IMR-90 (cell line): Measurements from ENCODE around the gene MACF1. TPM values are rescaled to one million over a fixed set of nuclear protein-coding genes. Genes with fewer than 3 reads are reported as not detected.

Experiments
- ATAC-seq: fragments of 200-7000 bp; cut with Tn5 transposase; 2 replicates; pipeline ENCODE4 v1.9.1; 2020; ENCODE audit warnings: low read depth, mild to moderate bottlenecking, moderate library complexity
- BruUV-seq: library from RNA; stranded (reverse); fragments of 400-500 nt; replicated peaks from 2 replicates; lab custom pipeline; 2021; lab: Mats Ljungman, UMichigan
- CTCF ChIA-PET: fragments of 300-600 bp; formaldehyde crosslinking; extraction: SDS; loops from one replicate; lab custom pipeline; 2021; ENCODE audit warnings: antibody characterized with exemption; lab: Yijun Ruan, JAX
- POLR2A ChIA-PET: fragments of 300-600 bp; sonication (Branson Sonifier 250); formaldehyde crosslinking; loops from one replicate; lab custom pipeline; 2022; ENCODE audit warnings: antibody characterized with exemption; ENCODE audit not compliant: unreplicated experiment; lab: Charles Lee
- DNase-seq: peaks from one replicate; pipeline ENCODE4 v3.0.0; 2013
- H2AFZ ChIP-seq: replicated peaks from 2 replicates; pipeline ENCODE3; 2013; ENCODE audit warnings: low read length, mild to moderate bottlenecking; ENCODE audit not compliant: poor library complexity
- H2AK5ac ChIP-seq: 2 replicates; pipeline ENCODE4 v1.6.1; 2013; ENCODE audit warnings: low read depth, low read length, inconsistent platforms
- H2AK9ac ChIP-seq: replicated peaks from 2 replicates; pipeline ENCODE3; 2013; ENCODE audit warnings: mild to moderate bottlenecking, low read depth, low read length, moderate library complexity; ENCODE audit not compliant: poor library complexity
- H2BK120ac ChIP-seq: 2 replicates; pipeline ENCODE4 v1.6.1; 2013; ENCODE audit warnings: low read depth, low read length, inconsistent platforms
- H2BK15ac ChIP-seq: 3 replicates; pipeline ENCODE4 v1.6.1; 2013; ENCODE audit warnings: low read depth, low read length, inconsistent platforms
- H2BK20ac ChIP-seq: 2 replicates; pipeline ENCODE4 v1.6.1; 2013; ENCODE audit warnings: low read depth, mild to moderate bottlenecking, inconsistent platforms, low read length, moderate library complexity
- H2BK5ac ChIP-seq: 2 replicates; pipeline ENCODE4 v1.6.1; 2013; ENCODE audit warnings: mild to moderate bottlenecking, low read depth, low read length, inconsistent platforms; ENCODE audit not compliant: poor library complexity, severe bottlenecking
- H3K14ac ChIP-seq: replicated peaks from 2 replicates; pipeline ENCODE4 v1.6.1; 2013; ENCODE audit warnings: low read depth, low read length, inconsistent platforms
- H3K18ac ChIP-seq: 2 replicates; pipeline ENCODE4 v1.6.1; 2013; ENCODE audit warnings: low read depth, low read length, control low read depth
- H3K23ac ChIP-seq: 2 replicates; pipeline ENCODE4 v1.6.1; 2013; ENCODE audit warnings: low read depth, low read length, inconsistent platforms
- H3K27ac ChIP-seq: 2 replicates; pipeline ENCODE4 v1.5.1; 2013; ENCODE audit warnings: mild to moderate bottlenecking, control low read depth, low read length; ENCODE audit not compliant: insufficient read depth
- H3K27me3 ChIP-seq: 2 replicates; pipeline ENCODE4 v1.6.1; 2013; ENCODE audit warnings: low read length; ENCODE audit not compliant: control insufficient read depth, insufficient read depth
- H3K36me3 ChIP-seq: 2 replicates; pipeline ENCODE4 v1.6.1; 2013; ENCODE audit warnings: low read length, mixed read lengths; ENCODE audit not compliant: control insufficient read depth, insufficient read depth
- H3K4ac ChIP-seq: 2 replicates; pipeline ENCODE4 v1.6.1; 2013; ENCODE audit warnings: low read depth, low read length, inconsistent platforms
- H3K4me1 ChIP-seq: 2 replicates; pipeline ENCODE4 v1.6.1; 2013; ENCODE audit warnings: low read length, mixed read lengths; ENCODE audit not compliant: control insufficient read depth, insufficient read depth
- H3K4me2 ChIP-seq: 2 replicates; pipeline ENCODE4 v1.6.1; 2013; ENCODE audit warnings: low read depth, mild to moderate bottlenecking, control low read depth, low read length, moderate library complexity
- H3K4me3 ChIP-seq: 2 replicates; pipeline ENCODE4 v1.5.1; 2013; ENCODE audit warnings: low read depth, mild to moderate bottlenecking, control low read depth, low read length, moderate library complexity; ENCODE audit not compliant: insufficient read depth
- H3K56ac ChIP-seq: 2 replicates; pipeline ENCODE4 v1.6.1; 2013; ENCODE audit warnings: low read length, inconsistent platforms; ENCODE audit not compliant: insufficient read depth; ENCODE audit errors: extremely low read depth
- H3K79me1 ChIP-seq, 2 experiments: 2 replicates each; pipeline ENCODE4 v1.6.1; 2013; ENCODE audit warnings: low read length in 2 of 2, inconsistent platforms in 1 of 2, low read depth in 1 of 2
- H3K9ac ChIP-seq: 2 replicates; pipeline ENCODE4 v1.6.1; 2013; ENCODE audit warnings: low read depth, low read length, control low read depth
- H3K9me1 ChIP-seq: 2 replicates; pipeline ENCODE4 v1.6.1; 2013; ENCODE audit warnings: low read length, inconsistent platforms; ENCODE audit not compliant: insufficient read depth
- H3K9me3 ChIP-seq: 2 replicates; pipeline ENCODE4 v1.6.1; 2013; ENCODE audit warnings: low read length; ENCODE audit not compliant: control insufficient read depth, insufficient read depth
- H4K20me1 ChIP-seq: 2 replicates; pipeline ENCODE4 v1.6.1; 2013; ENCODE audit warnings: low read length, inconsistent platforms; ENCODE audit not compliant: insufficient read depth
- H4K5ac ChIP-seq: 2 replicates; pipeline ENCODE4 v1.6.1; 2013; ENCODE audit warnings: mild to moderate bottlenecking, low read depth, low read length, control low read depth
- H4K8ac ChIP-seq, 2 experiments: 2 replicates each; pipeline ENCODE4 v1.6.1; 2013; ENCODE audit warnings: low read depth in 2 of 2, low read length in 2 of 2, control low read depth in 1 of 2, inconsistent platforms in 1 of 2
- H4K91ac ChIP-seq: 2 replicates; pipeline ENCODE4 v1.6.1; 2013; ENCODE audit warnings: low read depth, low read length, inconsistent platforms; ENCODE audit not compliant: insufficient read depth
- FOS ChIP-seq: fragments of 150-350 bp; IDR thresholded peaks from 2 replicates; pipeline ENCODE4 v1.6.1; 2016; ENCODE audit warnings: low read depth, low read length
- MAZ ChIP-seq: IDR thresholded peaks from 2 replicates; pipeline ENCODE4 v1.6.1; 2012; ENCODE audit warnings: low read depth, mild to moderate bottlenecking, low read length, improper control_type of control experiment, moderate library complexity, borderline replicate concordance
- MXI1 ChIP-seq: IDR thresholded peaks from 2 replicates; pipeline ENCODE4 v1.6.1; 2012; ENCODE audit warnings: low read depth, mild to moderate bottlenecking, low read length, moderate library complexity, borderline replicate concordance
- NFE2L2 ChIP-seq: fragments of 150-350 bp; IDR thresholded peaks from 2 replicates; pipeline ENCODE4 v1.6.1; 2016; ENCODE audit warnings: low read depth, mild to moderate bottlenecking, low read length
- POLR2A ChIP-seq: IDR thresholded peaks from 2 replicates; pipeline ENCODE4 v1.6.1; 2012; ENCODE audit warnings: mild to moderate bottlenecking, low read depth, low read length
- RAD21 ChIP-seq: IDR thresholded peaks from 2 replicates; pipeline ENCODE4 v1.6.1; 2012; ENCODE audit warnings: low read length, improper control_type of control experiment
- RCOR1 ChIP-seq: IDR thresholded peaks from 2 replicates; pipeline ENCODE4 v1.6.1; 2012; ENCODE audit warnings: mild to moderate bottlenecking, low read length, improper control_type of control experiment; ENCODE audit not compliant: insufficient replicate concordance
- RFX5 ChIP-seq: IDR thresholded peaks from 2 replicates; pipeline ENCODE4 v1.8.0; 2012; ENCODE audit warnings: low read depth, mild to moderate bottlenecking, low read length, moderate library complexity
- SMC3 ChIP-seq: fragments of 150-350 bp; IDR thresholded peaks from 2 replicates; pipeline ENCODE4 v1.6.1; 2016; ENCODE audit warnings: low read depth, mild to moderate bottlenecking, antibody characterized with exemption, low read length, moderate library complexity
- WGBS, 2 experiments: methylation state at CpG; one replicate each; pipeline versions ENCODE4 v1.1.5 to v1.1.7; 2013; ENCODE audit warnings: missing lambda C conversion rate in 2 of 2; ENCODE audit not compliant: insufficient read length in 1 of 2; ENCODE audit errors: extremely low coverage in 2 of 2; 5-methylcytosine and 5-hydroxymethylcytosine counted together
- dilution Hi-C: fragments of 300-500 bp; cut with HindIII; formaldehyde crosslinking; loops from one replicate; pipeline ENCODE4 v1.14.3; 2018; ENCODE audit warnings: low sequenced_read_pairs; ENCODE audit not compliant: unreplicated experiment
- in situ Hi-C: fragments of 300-500 bp; cut with MboI; formaldehyde crosslinking; loops from 3 replicates; pipeline ENCODE4 v1.14.3; 2019; ENCODE audit warnings: low sequenced_read_pairs, inconsistent platforms, mixed read lengths
- intact Hi-C: fragments of 100-400 bp; cut with micrococcal nuclease; formaldehyde crosslinking; loops from 2 replicates; pipeline ENCODE4 v1.10.0; 2022
- polyA plus RNA-seq, 3 experiments: library from polyadenylated mRNA; depleted of rRNA; stranded (reverse); fragments of >200 nt; gene quantifications; 2 replicates each; pipeline ENCODE4 v1.2.3, GENCODE V29; 2012; ENCODE audit warnings: low replicate concordance in 1 of 3
- total RNA-seq: library from RNA; depleted of rRNA; stranded (reverse); fragments of >200 nt; gene quantifications from 2 replicates; pipeline ENCODE4 v1.2.3, GENCODE V29; 2012
- TF ChIP-seq, protein P1 (sequence below): fragments of 150-350 bp; IDR thresholded peaks from 2 replicates; pipeline ENCODE4 v1.6.1; 2017; ENCODE audit warnings: mild to moderate bottlenecking, antibody characterized with exemption, low read length, low read depth
- TF ChIP-seq, protein P2 (sequence below): fragments of 150-350 bp; IDR thresholded peaks from 2 replicates; pipeline ENCODE4 v1.6.1; 2016; ENCODE audit warnings: low read depth, mild to moderate bottlenecking, low read length, moderate library complexity, borderline replicate concordance

The MACF1 gene
- total and polyA plus RNA-seq, 2 of the 4 experiments (the other 2 are of a cell fraction), result 67.6 to 369 TPM

DNA sequence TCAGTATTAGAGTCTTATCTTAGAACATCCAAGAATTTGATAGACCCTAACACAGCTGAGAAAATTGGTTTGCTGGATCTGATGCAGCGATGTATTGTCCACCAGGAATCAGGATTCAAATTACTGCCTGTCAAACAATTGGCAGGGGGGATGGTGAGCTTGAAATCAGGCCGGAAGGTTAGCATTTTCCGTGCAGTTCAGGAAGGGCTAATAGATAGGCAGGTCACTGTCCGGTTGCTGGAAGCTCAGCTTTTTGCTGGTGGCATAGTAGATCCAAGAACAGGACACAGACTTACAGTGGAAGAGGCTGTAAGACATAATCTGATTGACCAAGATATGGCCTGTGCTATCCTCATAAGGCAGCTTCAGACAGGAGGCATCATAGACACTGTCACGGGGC lies 127.2 kb downstream of the MACF1 start:
- no peak overlapping the region for H2BK120ac ChIP-seq
- TF ChIP-seq NFE2L2 (no peak), FOS (no peak), MXI1 (no peak), RFX5 (no peak), SMC3 (no peak), MAZ (no peak), RAD21 (no peak), RCOR1 (no peak), POLR2A (no peak)
- TF ChIP-seq, protein P1, sequence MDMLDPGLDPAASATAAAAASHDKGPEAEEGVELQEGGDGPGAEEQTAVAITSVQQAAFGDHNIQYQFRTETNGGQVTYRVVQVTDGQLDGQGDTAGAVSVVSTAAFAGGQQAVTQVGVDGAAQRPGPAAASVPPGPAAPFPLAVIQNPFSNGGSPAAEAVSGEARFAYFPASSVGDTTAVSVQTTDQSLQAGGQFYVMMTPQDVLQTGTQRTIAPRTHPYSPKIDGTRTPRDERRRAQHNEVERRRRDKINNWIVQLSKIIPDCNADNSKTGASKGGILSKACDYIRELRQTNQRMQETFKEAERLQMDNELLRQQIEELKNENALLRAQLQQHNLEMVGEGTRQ, result no peak
- TF ChIP-seq, protein P2, sequence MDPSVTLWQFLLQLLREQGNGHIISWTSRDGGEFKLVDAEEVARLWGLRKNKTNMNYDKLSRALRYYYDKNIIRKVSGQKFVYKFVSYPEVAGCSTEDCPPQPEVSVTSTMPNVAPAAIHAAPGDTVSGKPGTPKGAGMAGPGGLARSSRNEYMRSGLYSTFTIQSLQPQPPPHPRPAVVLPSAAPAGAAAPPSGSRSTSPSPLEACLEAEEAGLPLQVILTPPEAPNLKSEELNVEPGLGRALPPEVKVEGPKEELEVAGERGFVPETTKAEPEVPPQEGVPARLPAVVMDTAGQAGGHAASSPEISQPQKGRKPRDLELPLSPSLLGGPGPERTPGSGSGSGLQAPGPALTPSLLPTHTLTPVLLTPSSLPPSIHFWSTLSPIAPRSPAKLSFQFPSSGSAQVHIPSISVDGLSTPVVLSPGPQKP, result no peak
- no peak overlapping the region for H2BK5ac ChIP-seq
- no peak overlapping the region for H2BK15ac ChIP-seq
- H3K4ac ChIP-seq, result no peak overlapping the region
- H3K27me3 ChIP-seq, result no peaks in the 10 kb centered on the region
- H4K8ac ChIP-seq, result no peak overlapping the region
- H3K79me1 ChIP-seq, result peaks cover 30 to 38% of the 10 kb centered on the region in 2 experiments
- H2BK20ac ChIP-seq, result no peak overlapping the region
- no peak overlapping the region for H2AK9ac ChIP-seq
- no peak overlapping the region for H4K91ac ChIP-seq
- WGBS, 2 experiments, result 96% methylated on average over 4 of the region's 5 CpGs; no CpG with 5 or more reads in 1 of the 2 experiments
- no peaks in the 10 kb centered on the region for H3K4me1 ChIP-seq
- no peak for ATAC-seq
- H4K5ac ChIP-seq, result no peak overlapping the region
- intact Hi-C loops, result no loop called here
- dilution Hi-C loops, result no loop called here
- H3K18ac ChIP-seq, result no peak overlapping the region
- CTCF ChIA-PET, result interaction anchor here (0.6 kb wide), 1 partner anchor 91 kb away, joined by 5 read pairs; no protein-coding TSS in a partner anchor
- no peak overlapping the region for H3K4me2 ChIP-seq
- no peak overlapping the region for H3K9ac ChIP-seq
- no peaks in the 10 kb centered on the region for H3K9me3 ChIP-seq
- in situ Hi-C loops, result no loop called here
- no peak overlapping the region for H3K4me3 ChIP-seq
- BruUV-seq, result no TSS peak
- POLR2A ChIA-PET, result no interaction called here
- no peak overlapping the region for H3K23ac ChIP-seq
- H2AK5ac ChIP-seq, result no peak overlapping the region
- H3K36me3 ChIP-seq, result peaks cover 39% of the 10 kb centered on the region
- H2AFZ ChIP-seq, result no peak overlapping the region
- H3K9me1 ChIP-seq, result no peaks in the 10 kb centered on the region; the same call in 1 of the 2 replicates
- no peak overlapping the region for H3K14ac ChIP-seq
- no peaks in the 10 kb centered on the region; the same call in 1 of the 2 replicates for H4K20me1 ChIP-seq
- DNase-seq, result no peak
- no peak overlapping the region for H3K56ac ChIP-seq
- H3K27ac ChIP-seq, result no peak overlapping the region
